HFFc6 (cell line): Measurements from ENCODE around the gene RPSA. TPM values are rescaled to one million over a fixed set of nuclear protein-coding genes. Genes with fewer than 3 reads are reported as not detected.

ENCODE experiments used
- DNase-seq: peaks from one replicate; pipeline ENCODE4 v3.0.0-alpha.2; 2018
- H3K27ac Mint-ChIP-seq: 2 replicates; pipeline ENCODE4 v1.8.0; 2020; ENCODE audit warnings: mild to moderate bottlenecking, mixed read lengths
- H3K27me3 Mint-ChIP-seq: 2 replicates; pipeline ENCODE4 v1.8.0; 2021; ENCODE audit warnings: mild to moderate bottlenecking, moderate library complexity, mixed read lengths; ENCODE audit not compliant: insufficient read depth
- H3K36me3 Mint-ChIP-seq: 2 replicates; pipeline ENCODE4 v1.8.0; 2021; ENCODE audit warnings: low read depth, mixed read lengths
- H3K4me1 Mint-ChIP-seq: 2 replicates; pipeline ENCODE4 v1.8.0; 2020; ENCODE audit warnings: low read depth, mixed read lengths
- H3K4me3 Mint-ChIP-seq: 2 replicates; pipeline ENCODE4 v1.8.0; 2020; ENCODE audit warnings: mild to moderate bottlenecking, moderate library complexity, mixed read lengths
- H3K9me3 Mint-ChIP-seq: 2 replicates; pipeline ENCODE4 v1.8.0; 2020; ENCODE audit warnings: mild to moderate bottlenecking, mixed read lengths
- CTCF ChIP-seq: fragments of 200-600 bp; sonication (generic); IDR thresholded peaks from 2 replicates; pipeline ENCODE4 v1.5.0; 2021; ENCODE audit warnings: antibody characterized with exemption, mild to moderate bottlenecking
- total RNA-seq, 6 experiments: library from RNA; stranded (reverse); fragmentation: NEBNext Ultra II Directional; extraction: Animal tissue kit (Norgen Biotek cat#: 25700); gene quantifications; 2 replicates in 1 of 6; 3 replicates in 5 of 6; pipeline ENCODE4 v1.2.3, GENCODE V29; 2021

Gene RPSA
- total RNA-seq, 6 experiments from 2014 or later = 1,595 to 1,900 (median 1,723) TPM

DNA sequence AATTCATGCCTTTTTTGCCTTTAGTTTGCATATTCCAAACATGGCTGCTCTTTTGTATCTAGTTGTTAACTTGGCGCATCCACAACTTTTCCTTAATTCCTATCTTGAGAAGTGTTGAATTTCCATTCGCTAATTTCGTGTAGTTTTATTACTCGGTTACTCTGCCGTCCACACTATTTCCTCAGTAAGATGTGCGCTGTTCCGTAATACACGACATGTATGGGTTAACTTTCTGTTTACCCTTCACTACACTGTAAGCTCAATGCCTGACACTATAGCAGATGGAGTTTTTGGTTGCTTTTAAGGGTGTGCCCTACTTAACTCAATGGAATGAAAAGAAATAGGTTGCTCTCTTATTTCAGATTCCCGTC is 724 bp downstream of the RPSA start:
- no peak for TF ChIP-seq CTCF
- H3K27me3 Mint-ChIP-seq = peaks cover 7% of the 10 kb centered on the region
- peaks cover 49% of the 10 kb centered on the region for H3K36me3 Mint-ChIP-seq
- no peaks in the 10 kb centered on the region for H3K9me3 Mint-ChIP-seq
- H3K4me3 Mint-ChIP-seq = peak overlapping the region; percentile 97
- H3K4me1 Mint-ChIP-seq = peaks cover 56% of the 10 kb centered on the region
- no peak for DNase-seq
- peak overlapping the region; percentile 97 for H3K27ac Mint-ChIP-seq

- TF ChIP-seq CTCF = no peak
- H3K4me3 Mint-ChIP-seq = peak overlapping the region; percentile 97
- H3K27me3 Mint-ChIP-seq = peaks cover 10% of the 10 kb centered on the region
- no peak for DNase-seq
- H3K27ac Mint-ChIP-seq = peak overlapping the region; percentile 97
- peaks cover 63% of the 10 kb centered on the region for H3K4me1 Mint-ChIP-seq
- peaks cover 56% of the 10 kb centered on the region for H3K36me3 Mint-ChIP-seq
- H3K9me3 Mint-ChIP-seq = no peaks in the 10 kb centered on the region
These were observed 1.4 kb downstream of the RPSA start for GRCh38 chr3:39407773-39408492.

- no peak for TF ChIP-seq CTCF
- Mint-ChIP-seq H3K9me3 (no peaks in the 10 kb centered on the region), H3K4me3 (peak overlapping the region; percentile 97), H3K27me3 (peaks cover 10% of the 10 kb centered on the region), H3K27ac (peak overlapping the region; percentile 97; the same call in 1 of the 2 replicates), H3K36me3 (peaks cover 63% of the 10 kb centered on the region), H3K4me1 (peaks cover 71% of the 10 kb centered on the region)
- DNase-seq = no peak
These were observed 2.2 kb downstream of the RPSA start for GRCh38 chr3:39408493-39409372.

GRCh38 chr3:39409514-39410136 is 3.1 kb downstream of the RPSA start:
- peak overlapping the region; percentile 97 for H3K4me3 Mint-ChIP-seq
- peaks cover 79% of the 10 kb centered on the region for H3K4me1 Mint-ChIP-seq
- no peaks in the 10 kb centered on the region for H3K9me3 Mint-ChIP-seq
- H3K36me3 Mint-ChIP-seq = peaks cover 70% of the 10 kb centered on the region
- peak overlapping the region; percentile 73 for H3K27ac Mint-ChIP-seq
- no peak for TF ChIP-seq CTCF
- H3K27me3 Mint-ChIP-seq = peaks cover 10% of the 10 kb centered on the region
- no peak for DNase-seq

DNA sequence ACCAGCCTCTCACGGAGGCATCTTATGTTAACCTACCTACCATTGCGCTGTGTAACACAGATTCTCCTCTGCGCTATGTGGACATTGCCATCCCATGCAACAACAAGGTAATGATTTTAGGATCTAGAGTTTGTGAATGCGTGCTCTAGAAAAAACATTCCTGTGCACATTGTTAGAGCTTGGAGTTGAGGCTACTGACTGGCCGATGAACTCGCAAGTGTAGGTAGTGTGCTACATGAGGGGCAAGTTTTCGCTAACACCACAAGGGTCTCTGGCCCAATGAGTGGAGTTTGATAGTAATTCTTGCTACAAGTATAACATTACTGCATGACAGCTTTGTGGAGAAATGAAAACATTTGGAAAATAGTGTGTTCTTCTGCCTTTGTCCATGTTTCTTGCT is 4.4 kb downstream of the RPSA start:
- peak overlapping the region; percentile 30; the same call in 1 of the 2 replicates for H3K27ac Mint-ChIP-seq
- H3K9me3 Mint-ChIP-seq = no peaks in the 10 kb centered on the region
- peaks cover 15% of the 10 kb centered on the region for H3K27me3 Mint-ChIP-seq

More for the DNA sequence above, 4.4 kb downstream of the RPSA start:
- TF ChIP-seq CTCF = no peak
- DNase-seq = no peak
- H3K36me3 Mint-ChIP-seq = peaks cover 74% of the 10 kb centered on the region
- H3K4me1 Mint-ChIP-seq = peaks cover 78% of the 10 kb centered on the region
- no peak overlapping the region; the same call in 1 of the 2 replicates for H3K4me3 Mint-ChIP-seq
